HG02973 (cell line): Measurements from ENCODE around the gene UCHL5.
A peak's percentile ranks its signal among the peaks of the same experiment; 100 is the strongest.
"Not testable (repeated sequence)": the region's sequence is repeated elsewhere in the genome, so short reads cannot be mapped to it uniquely, and the experiment has no call there.

Experiments used
- ATAC-seq: cut with Tn5 transposase; IDR thresholded peaks from one replicate; pipeline ENCODE4 v1.9.1; 2021; ENCODE audit warnings: moderate library complexity; ENCODE audit not compliant: unreplicated experiment

Gene UCHL5

DNA sequence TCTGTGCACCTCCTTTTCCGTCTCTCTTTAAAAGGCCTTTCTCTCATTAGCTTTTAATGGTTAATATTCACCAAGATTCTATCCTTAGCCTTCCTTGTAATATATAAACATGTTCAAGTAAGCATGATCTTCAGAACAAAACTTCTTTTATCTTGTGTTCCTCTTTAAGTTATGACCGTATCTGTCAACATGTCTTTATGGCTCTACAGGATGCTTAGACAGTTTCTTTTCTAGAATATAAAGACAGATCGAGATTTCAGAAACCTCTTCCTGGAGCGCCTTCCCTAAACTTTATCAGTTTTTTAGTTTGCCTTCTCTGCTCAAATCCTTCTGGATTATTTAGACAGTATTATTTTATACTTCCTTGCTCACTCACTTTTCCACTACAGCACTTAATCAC lies 7.4 kb upstream of the UCHL5 start:
- no peak for ATAC-seq

DNA sequence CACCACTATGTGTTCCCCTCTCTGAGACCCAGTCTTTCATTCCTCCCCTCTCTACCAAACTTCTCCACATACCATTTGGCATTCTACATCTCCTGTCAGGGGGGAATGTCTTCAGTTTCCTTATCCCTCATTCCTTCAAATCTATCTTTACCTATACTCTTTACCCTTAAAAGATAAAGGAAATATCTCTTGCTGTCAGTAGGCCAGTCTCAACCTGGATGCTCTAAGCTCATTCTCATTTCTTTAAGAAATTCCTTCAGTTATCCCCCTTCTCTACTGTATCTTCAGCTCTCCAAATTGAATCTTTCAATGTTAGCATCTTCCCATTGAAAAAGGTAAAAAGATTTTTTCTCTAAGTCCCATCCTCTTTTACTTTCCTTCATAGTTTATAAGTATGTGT lies 6.8 kb upstream of the UCHL5 start:
- ATAC-seq = no peak

DNA sequence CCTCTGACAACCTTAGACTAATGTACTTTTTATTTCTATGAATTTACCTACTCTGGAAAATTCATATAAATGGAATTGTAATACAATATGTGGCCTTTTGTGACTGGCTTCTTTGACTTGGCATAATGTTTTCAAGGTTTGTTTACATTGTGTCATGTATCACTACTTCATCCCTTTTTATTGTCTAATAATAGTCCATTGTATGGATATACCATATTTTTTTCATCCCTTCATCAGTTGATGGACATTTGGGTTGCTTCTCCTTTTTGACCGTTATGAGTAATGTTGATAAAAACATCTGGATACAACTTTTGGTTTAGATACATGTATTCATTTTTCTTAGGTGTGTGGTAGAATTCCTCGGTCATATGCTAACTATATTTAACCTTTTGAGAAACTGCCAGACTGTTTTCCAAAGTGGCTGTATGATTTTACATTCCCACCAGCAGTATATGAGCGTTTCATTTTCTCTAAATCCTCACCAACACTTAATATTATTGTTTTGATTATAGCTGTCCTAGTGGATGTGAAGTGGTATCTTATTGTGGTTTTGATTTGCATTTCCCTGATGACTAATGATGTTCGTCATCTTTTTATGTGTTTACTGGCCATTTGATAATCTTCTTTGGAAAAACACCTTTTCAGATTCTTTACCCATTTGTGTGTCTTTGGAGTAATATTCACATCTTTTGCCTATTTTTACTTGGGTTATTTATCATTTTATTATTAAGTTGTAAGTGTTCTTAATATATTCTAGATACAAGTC lies 3.7 kb upstream of the UCHL5 start:
- ATAC-seq = no peak

DNA sequence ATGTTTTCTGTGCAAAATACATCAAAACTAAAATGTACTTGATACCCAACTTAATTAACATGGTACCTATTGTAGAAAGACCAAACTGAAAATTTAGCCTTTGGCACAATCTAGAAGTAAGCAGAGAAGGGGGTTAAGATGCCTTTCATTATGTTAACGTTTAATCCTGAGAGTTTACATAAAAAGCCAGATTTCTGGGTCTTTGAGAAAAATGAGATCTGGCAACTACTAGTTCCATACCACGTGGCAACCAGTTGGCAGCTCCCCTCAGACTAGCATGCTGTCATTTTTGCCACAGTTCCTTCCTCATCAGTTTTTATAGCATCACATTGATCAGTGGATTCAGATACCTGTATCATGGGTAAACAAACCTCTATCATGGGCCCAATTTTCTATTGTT lies 1.8 kb upstream of the UCHL5 start:
- ATAC-seq = no peak

DNA sequence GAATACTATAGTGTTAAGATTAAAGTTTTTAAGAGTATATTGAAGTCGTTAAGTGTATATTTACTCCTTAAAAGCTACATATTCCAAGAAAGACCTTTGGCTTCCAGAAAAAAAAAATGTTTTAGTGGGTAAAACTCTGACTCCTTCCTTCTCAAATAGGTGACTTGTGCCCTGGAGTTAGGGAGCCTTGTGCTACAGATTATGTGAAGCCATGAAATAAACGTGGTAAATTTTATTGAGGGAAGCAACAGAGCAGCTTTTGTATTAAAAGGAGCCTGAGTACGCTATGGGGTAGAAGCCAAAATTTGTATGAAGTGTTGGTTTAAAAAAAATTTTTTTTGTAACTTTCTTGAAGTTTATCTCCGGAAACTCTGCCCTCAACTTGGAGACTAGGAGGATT lies 1.2 kb upstream of the UCHL5 start:
- ATAC-seq = no peak

DNA sequence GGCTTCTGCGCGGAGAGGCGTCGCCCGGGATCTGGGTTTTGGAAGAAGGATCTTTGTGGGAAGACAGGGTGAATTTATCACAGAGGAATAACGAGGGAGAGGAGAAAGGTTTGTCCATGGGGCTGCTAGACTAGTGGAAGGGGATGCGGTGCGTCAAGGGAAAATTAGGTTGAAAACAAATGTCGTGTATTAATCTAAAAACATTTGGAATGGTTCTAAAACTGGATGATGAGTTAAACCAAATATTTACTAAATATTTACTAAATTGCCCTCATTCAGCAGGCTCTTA lies 899 bp upstream of the UCHL5 start:
- ATAC-seq = no peak

DNA sequence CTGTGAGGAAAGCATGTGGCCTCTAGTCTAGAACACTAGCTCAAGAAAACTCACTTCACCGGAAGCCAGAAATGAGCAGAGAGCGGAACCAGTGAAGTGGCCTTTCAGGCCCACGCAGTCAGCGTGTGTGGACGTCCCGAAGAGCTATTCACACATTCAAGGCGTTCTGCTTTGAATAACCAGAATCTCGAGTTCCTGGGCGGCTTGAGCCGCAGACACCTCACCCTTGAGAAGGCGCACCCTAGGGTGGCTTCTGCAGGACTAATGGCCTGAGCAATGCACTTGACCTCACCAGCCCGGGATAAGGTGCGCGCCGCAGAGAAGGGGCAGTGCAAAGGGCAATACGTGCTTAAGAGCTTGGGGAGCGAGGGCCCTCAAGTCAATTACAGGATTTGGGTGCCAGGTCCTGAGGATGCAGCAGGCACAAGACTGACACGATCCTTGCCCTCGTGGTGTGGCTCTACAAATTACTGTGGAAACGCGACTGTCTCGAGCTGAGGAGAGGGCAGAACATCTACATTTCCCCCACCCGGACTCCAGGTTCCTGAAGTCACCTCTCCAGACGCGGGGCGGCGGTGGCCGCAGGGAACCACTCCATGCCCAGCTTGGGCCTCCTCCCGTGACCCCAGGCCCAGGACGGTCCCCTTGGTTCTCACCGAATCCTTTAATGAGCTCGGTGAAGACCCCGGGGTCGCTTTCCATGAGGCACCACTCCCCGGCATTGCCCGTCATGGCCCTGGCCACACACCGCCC lies 455 bp downstream of the UCHL5 start:
- peak; percentile 46 for ATAC-seq

DNA sequence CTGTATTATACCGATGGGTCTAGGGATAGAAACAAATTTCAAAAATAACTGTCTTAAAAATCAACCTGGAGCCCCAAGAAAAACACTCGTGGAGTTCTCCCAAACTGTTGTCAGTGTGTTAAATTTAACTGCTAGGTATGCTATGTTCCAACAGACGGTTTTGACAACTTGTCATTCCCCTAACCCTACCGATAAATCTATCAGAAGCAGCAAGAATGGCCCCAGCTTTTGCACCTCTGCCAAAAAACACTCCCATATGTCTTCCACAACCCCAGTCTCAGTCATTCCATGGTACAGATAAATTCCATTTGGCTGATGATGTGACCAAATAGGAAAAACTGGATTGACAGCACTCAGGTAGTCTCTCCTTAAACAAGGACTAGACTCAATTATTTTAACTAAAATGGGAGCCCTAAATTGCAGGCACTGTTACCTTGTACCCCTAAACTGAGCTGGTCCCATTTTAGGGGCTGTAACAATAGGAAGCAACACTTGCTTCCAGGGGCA lies 4.9 kb downstream of the UCHL5 start:
- no peak for ATAC-seq

DNA sequence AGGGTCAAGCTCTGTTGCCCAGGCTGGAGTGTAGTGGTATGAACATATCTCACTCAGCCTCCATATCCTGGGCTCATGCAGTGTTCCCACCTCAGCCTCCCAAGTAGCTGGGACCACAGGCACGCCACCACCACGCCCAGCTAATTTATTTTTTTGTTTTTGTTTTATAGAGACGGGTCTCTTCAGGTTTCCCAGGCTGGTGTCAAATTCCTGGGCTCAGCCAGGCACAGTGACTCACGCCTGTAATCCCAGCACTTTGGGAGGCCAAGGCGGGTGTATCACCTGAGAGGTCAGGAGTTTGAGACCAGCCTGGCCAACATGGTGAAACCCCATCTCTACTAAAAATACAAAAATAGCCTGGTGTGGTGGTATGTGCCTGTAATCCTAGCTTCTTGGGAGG lies 10.2 kb downstream of the UCHL5 start:
- not testable (repeated sequence) for ATAC-seq

DNA sequence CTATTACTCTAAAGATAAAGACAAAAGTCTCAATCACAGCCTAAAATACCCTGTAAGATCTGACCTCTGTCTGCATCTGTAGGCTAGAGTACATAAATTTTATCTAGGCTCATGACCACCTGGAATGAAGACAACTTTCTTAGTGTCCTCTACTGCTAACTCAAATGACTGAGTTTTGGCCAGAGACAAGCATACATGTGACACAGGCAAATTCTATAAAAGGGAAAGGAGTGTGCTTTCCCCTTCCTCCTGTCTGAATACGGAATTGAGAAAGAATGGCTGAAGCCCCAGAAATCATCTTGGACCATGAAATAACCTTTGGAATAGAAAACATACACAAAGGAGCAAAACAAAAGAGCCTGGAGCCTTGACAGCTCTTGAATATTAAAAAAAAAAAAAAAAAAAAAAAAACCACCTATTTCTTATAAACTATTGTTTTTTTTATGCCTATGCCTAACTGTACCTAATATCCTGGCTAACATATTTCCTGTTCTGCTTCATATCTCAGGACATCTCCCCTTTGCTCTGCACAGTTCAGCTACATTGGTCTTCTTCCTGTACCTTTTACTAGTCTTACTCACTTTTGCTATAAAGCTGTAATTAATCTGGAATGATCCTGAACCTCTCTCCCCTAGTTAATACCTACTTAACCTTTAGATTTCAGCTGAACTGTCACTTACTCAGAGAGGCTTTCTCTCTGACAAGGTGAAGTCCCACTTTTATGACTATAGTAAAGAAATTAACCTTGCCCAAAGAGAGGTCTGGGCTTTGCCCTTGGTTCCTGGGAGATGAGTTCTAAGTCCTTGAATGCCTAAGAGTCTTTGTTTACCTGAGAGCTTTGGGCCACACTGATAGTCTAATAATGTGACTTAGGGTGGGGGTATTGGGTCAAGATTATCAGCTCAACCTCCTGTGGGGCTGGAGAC lies 16.1 kb downstream of the UCHL5 start:
- no peak for ATAC-seq

DNA sequence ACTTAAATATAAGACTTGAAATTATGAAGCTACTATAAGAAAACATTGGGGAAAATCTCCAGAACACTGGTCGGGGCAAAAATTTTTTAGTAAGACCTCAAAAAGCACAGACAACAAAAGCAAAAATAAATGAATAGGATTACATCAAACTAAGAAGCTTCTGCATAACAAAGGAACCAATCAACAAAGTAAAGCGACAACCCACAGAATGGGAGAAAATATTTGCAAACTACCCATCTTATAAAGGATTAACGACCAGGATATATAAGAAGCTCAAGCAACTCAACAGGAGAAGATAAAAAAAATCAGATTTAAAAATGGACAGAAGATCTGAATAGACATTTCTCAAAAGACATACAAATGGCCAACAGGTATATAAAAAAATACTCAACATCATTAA lies 19.1 kb downstream of the UCHL5 start:
- ATAC-seq = no peak

DNA sequence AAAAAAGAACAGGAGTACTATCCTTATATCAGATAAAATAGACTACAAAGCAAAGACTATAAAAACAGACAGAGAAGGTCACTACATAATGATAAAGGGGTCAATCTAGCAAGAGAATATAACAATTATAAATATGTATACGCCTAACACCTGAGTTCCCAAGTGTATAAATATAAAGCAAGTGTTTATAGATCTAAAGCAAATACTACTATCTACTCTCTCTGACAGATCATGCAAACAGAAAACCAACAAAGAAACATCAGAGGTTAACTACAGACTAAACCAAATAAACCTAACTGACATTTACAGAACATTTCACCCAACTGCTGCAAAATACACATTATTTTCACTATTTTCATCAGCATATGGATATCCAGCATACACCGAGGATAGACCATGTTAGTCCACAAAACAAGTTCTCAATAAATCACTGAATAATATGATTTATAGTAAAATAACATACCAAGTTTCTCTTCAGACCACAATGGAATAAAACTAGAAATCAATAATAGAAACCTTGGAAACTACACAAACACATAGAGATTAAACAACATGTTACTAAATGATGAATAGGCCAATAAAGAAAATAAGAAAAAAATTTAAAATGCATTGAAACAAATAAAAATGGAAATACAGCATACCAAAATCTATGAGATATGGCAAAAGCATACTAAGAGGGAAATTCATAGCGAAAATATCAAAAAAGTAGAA lies 22.7 kb downstream of the UCHL5 start:
- ATAC-seq = no peak

DNA sequence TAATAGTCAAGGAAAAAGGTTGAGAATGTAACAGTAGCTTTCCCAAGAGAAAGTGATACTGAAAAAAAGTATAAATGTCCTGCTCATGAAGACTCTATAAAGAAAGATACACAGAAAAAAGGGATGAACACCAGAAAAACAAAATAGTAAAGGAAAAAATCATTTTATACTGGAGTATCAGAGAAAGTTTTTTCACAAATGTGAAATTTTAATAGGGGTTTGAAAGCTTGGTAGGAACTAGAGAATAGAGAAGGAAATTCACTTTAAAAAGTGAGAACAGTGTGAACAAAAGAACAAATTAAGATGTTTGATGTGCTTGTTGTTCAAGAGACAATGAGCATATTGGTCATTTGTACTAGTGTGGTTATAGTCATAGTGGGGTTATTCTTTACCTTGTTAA lies 25.6 kb downstream of the UCHL5 start:
- ATAC-seq = no peak

DNA sequence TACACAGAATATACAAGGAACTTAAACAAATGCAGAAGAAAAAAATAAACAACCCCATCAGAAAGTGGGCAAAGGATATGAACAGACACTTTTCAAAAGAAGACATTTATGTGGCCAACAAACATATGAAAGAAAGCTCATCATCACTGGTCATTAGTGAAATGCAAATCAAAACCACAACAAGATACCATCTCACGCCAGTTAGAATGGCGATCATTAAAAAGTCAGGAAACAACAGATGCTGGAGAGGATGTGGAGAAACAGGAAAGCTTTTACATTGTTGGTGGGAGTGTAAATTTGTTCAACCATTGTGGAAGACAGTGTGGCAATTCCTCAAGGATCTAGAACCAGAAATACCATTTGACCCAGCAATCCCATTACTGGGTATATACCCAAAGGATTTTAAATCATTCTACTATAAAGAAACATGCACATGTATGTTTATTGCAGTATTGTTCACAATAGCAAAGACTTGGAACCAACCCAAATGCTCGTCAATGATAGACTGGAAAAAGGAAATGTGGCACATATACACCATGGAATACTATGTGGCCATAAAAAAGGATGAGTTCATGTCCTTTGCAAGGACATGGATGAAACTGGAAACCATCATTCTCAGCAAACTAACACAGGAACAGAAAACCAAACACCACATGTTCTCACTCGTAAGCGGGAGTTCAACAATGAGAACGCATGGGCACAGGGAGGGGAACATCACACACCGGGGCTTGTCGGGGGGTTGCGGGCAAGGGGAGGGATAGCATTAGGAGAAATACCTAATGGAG lies 26.3 kb downstream of the UCHL5 start:
- ATAC-seq = not testable (repeated sequence)

DNA sequence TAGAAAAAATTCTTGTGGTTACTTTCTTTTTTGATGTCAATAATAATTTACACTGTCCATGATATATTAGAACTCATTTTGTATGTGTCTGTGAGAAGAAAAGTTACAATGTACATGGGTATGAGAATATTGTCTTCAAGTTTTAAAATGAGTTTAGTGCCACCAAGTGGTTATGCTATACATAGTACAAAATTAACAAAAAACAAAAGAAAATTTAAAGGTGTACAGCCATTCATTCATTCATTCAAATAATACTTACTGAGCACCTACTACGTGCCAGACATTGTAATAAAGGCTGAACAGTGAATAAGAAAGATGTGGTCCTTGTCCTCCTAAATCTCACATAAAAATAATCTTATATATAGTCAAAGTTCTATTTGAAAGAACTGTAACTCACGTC lies 27.7 kb downstream of the UCHL5 start:
- peak; percentile 72 for ATAC-seq

DNA sequence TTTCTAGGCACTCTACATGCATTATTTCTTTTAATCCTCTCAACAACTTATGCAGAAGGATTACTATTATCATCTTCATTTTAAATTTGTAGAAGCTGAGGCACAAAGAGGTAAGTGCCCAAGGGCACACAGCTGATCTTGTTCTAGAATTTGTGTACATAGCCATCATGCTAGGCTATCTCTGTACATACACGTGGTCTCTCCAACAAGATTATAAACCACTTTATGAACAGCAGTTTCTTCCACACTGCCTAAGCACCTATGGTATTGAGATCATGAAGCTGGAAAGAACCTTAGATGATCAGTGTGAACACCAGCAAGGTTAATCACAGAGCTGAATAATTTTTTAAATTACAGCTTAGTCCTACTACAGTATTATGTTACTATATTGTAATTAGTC lies 28.9 kb downstream of the UCHL5 start:
- no peak for ATAC-seq

DNA sequence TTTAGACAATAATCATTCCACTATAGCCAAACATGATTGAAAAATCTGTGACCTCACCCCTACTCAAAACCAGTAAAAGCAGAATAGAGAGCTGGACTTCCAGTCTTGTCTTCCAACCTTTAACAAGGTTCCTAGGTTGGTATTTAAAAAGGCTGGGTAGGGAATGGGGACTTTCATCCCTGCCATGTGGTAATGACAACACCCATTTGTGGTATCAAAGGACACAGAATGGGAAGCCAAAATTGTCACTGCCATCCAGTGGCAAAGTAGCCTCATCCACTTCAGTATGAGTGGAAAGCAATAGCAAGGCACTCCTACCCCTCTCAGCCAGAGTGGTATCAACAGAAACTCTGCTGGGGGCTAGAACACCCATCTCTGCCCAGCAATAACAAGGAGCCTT lies 33.9 kb downstream of the UCHL5 start:
- ATAC-seq = no peak

DNA sequence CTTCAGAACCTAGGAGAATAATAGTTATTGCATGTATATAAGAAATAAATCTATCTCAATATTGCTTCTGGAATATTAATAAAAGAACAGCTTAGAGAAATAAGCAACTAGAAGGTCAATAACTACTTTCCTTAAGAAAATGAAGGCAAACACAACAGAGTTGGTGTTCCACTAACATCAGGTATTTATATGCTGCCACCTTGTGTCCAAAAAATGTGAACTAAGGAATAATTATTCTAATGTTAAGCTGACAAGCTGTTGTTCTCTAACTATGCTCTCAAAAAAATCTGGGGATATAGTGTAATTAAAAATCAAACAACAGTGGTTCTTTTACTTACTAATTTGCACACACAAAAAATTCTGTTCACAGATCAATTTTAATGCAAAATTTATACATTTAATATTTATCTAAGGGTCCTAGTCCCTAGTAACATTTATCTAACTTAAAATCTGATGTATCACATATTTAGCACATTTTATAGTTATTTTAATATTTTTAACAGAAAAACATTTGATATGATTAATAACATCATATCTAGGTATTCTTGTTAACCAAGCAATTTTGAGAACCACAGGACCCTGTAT lies 39.6 kb downstream of the UCHL5 start:
- ATAC-seq = peak; percentile 73

DNA sequence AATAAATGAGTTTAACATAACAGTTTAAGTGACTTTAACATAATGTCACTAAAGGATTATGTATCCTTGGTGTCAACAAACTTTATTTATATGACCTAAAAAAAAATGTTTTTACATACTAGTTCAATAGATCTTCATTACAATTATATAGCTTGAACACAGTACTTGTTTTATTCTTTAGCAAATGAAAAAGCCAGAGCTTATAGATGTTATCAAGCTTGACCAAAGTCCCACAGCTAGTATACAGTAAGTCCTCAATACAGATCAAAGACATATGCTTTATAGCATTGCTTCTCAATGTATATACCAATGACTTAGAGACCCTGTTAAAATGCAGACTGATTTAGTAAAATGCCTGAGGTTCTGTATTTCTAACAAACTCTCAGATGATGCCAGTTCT lies 42.4 kb downstream of the UCHL5 start:
- ATAC-seq = no peak

DNA sequence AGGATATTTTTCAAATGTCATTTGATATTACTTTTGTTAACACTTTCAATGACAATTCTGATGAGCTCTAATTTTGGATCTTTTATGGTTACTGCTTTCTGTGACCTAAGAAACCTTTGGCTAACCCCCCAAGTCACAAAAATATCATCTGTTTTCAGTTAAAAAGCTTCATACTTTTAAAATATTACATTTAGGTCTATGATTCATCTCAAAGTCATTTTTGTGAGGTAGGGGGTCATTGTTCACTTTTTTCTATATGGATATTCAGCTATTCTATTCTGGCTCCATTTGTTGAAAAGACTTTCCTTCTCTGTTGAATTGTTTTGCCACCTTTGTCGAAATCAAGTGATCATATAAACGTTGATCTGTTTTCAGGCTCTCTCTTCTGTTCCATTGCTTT lies 44.8 kb downstream of the UCHL5 start:
- ATAC-seq = no peak
